NCI-H1417 treated with DMSO at 0.1 percent for 48 hours (cell line): Measurements from ENCODE around the gene WNT8A.

Source experiments
- DNase-seq: peaks from one replicate; lab custom pipeline; 2025; lab: John Stamatoyannopoulos, UW

The WNT8A gene

DNA sequence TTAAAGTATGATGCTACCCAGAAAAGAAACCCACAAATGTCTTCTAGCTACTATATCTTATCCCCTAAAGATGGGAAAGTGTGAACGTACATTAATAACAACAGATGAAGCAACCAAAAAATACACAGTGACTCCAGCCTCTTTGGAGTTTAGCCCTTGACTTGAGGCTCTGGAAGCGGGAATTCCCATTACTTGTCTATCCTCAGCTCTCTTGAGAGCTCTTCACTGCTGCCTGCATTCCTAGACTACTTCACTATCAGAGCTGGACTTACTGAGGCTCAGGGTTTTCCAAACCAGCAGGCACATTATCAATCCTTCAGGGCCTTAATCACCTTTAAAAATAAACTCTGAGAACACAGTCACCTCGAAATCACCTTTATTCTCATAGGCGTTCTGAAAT is 56.4 kb downstream of the WNT8A start:
- no peak for DNase-seq
